IPS-20b (cell line): ENCODE results near the gene OR5AR1.

Experiments
- H3K27ac ChIP-seq: one replicate; pipeline ENCODE4 v1.5.1; 2013; ENCODE audit warnings: low read length
- H3K27me3 ChIP-seq: 2 replicates; pipeline ENCODE4 v1.6.1; 2013; ENCODE audit warnings: mild to moderate bottlenecking, low read length, inconsistent platforms; ENCODE audit not compliant: insufficient read depth
- H3K36me3 ChIP-seq: 2 replicates; pipeline ENCODE4 v1.6.1; 2013; ENCODE audit warnings: low read depth, mild to moderate bottlenecking, inconsistent platforms, low read length, moderate library complexity; ENCODE audit not compliant: insufficient read depth
- H3K4me1 ChIP-seq: 2 replicates; pipeline ENCODE4 v1.6.1; 2013; ENCODE audit warnings: mild to moderate bottlenecking, control low read depth, inconsistent platforms, low read length, moderate library complexity; ENCODE audit not compliant: insufficient read depth
- H3K4me3 ChIP-seq: 2 replicates; pipeline ENCODE4 v1.5.1; 2013; ENCODE audit warnings: mild to moderate bottlenecking, low read length, inconsistent platforms
- H3K9ac ChIP-seq: 2 replicates; pipeline ENCODE4 v1.6.1; 2013; ENCODE audit warnings: low read depth, mild to moderate bottlenecking, inconsistent platforms, low read length, moderate library complexity
- H3K9me3 ChIP-seq: 2 replicates; pipeline ENCODE4 v1.6.1; 2013; ENCODE audit warnings: mild to moderate bottlenecking, low read depth, low read length, inconsistent platforms; ENCODE audit not compliant: insufficient read depth

Gene OR5AR1

DNA sequence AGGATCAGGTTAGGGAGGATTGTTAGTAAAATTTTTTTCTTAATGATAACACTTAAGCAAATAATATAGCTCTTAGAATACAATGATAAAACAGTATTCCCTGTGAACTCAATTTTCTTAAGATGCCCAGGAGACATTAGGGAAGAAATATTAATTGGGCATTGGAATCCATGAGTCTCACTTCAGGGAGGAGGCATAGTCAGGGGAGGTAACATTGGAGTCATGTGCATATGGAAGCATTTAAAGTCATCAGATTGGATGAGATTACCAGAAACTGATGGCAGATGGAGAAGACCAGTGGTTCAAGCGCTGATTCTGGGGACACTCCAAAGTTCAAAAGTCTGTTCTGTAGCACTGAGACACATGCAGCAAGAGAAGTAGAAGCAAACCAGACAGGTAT lies 35.3 kb downstream of the OR5AR1 start, which contains the start of gene OR9G1:
Gene OR9G1, plus strand, starts transcription at position 301 of the 400 bp plus-strand sequence. CDS start 1,293 bp downstream, outside the sequence.
- no peak within 1 kb of the TSS for H3K9ac ChIP-seq
- no peak within 1 kb of the TSS for H3K4me3 ChIP-seq
- no peaks in the 10 kb centered on the region for H3K27me3 ChIP-seq
- no peak within 1 kb of the TSS for H3K27ac ChIP-seq
- no peaks in the 10 kb centered on the region for H3K9me3 ChIP-seq
- H3K36me3 ChIP-seq, result no peaks in the 10 kb centered on the region
- H3K4me1 ChIP-seq, result no peaks in the 10 kb centered on the region

DNA sequence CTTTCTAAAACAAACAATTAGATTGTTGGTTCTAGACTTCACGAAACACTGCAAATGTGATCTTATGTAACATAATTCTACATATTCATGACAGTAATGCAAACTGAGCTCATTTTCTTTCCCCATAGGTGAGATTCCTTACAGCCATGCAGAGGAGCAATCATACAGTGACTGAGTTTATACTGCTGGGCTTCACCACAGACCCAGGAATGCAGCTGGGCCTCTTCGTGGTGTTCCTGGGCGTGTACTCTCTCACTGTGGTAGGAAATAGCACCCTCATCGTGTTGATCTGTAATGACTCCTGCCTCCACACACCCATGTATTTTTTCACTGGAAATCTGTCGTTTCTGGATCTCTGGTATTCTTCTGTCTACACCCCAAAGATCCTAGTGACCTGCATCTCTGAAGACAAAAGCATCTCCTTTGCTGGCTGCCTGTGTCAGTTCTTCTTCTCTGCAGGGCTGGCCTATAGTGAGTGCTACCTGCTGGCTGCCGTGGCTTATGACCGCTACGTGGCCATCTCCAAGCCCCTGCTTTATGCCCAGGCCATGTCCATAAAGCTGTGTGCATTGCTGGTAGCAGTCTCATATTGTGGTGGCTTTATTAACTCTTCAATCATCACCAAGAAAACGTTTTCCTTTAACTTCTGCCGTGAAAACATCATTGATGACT lies 36.9 kb downstream of the OR5AR1 start:
- Histone ChIP-seq H3K4me1 (no peaks in the 10 kb centered on the region), H3K4me3 (no peak overlapping the region), H3K9me3 (no peaks in the 10 kb centered on the region), H3K36me3 (no peaks in the 10 kb centered on the region), H3K9ac (no peak overlapping the region), H3K27ac (no peak overlapping the region), H3K27me3 (no peaks in the 10 kb centered on the region)

DNA sequence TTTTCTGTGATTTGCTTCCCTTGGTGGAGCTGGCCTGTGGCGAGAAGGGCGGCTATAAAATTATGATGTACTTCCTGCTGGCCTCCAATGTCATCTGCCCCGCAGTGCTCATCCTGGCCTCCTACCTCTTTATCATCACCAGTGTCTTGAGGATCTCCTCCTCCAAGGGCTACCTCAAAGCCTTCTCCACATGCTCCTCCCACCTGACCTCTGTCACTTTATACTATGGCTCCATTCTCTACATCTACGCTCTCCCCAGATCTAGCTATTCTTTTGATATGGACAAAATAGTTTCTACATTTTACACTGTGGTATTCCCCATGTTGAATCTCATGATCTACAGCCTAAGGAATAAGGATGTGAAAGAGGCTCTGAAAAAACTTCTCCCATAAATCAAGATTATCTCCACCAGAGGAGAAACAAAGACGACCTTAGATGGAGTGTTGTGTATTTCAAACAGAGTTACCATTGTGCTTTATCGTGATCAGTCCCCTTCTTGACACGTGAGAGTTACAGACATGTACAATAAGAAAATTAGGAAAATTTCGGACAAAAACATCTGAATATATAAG lies 37.5 kb downstream of the OR5AR1 start:
- Histone ChIP-seq H3K4me1 (no peaks in the 10 kb centered on the region), H3K27ac (no peak overlapping the region)

DNA sequence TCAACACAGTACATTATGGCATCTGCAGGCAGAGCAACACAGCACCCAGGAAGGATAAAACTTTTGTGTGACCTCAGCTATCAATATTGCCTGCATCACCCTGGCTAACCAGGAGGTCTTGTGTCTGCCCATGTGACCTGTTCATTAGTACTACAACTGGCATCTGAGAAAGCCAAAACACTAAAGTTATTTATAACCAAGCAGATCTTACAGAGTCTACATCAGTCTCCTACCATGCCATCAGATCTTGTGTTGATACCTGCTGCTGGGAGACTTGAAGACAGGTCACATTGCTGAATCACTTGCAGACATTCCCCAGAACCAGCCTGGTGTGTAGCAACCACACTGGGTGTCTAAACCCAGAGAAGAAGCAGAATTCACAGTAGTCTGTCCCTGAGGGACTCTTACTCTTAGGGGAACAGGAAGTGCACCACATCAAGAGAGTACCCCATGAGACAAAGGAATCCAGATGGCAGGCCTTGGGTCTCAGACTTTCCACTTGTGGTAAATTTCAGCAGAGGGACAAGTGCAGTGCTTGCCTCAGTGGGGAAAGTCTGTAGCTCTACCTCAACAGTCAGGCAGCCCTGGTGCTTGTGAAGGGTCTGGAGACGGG lies 42.4 kb downstream of the OR5AR1 start:
- Histone ChIP-seq H3K9ac (no peak overlapping the region), H3K27ac (no peak overlapping the region), H3K27me3 (no peaks in the 10 kb centered on the region), H3K36me3 (no peaks in the 10 kb centered on the region), H3K4me3 (no peak overlapping the region), H3K9me3 (no peaks in the 10 kb centered on the region; the same call in 1 of the 2 replicates), H3K4me1 (no peaks in the 10 kb centered on the region)

More for the DNA sequence above, 37.5 kb downstream of the OR5AR1 start:
- Histone ChIP-seq H3K9me3 (no peaks in the 10 kb centered on the region), H3K36me3 (no peaks in the 10 kb centered on the region), H3K27me3 (no peaks in the 10 kb centered on the region), H3K4me3 (no peak overlapping the region), H3K9ac (no peak overlapping the region)

DNA sequence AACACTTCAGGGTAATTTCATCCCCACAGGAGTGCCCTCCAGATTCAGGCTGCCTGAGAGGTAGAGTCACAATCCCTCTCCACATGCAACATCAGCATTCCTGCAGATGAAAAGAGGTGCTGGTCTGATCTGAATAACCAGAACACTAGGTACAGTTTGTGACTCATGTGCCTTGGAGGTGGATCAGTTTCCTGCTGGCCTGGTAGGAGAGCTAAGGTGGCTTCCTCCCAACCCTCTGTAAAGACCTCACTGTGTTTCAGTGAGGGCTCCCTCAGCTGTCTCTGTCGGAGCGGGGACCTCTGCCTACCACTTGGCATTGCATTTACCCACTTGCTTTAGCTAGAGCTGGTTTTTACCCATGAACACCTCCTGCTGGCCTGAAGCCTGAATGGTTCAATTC lies 43.0 kb downstream of the OR5AR1 start:
- no peak overlapping the region for H3K4me3 ChIP-seq
- no peaks in the 10 kb centered on the region for H3K4me1 ChIP-seq
- H3K27me3 ChIP-seq, result no peaks in the 10 kb centered on the region
- no peaks in the 10 kb centered on the region; the same call in 1 of the 2 replicates for H3K9me3 ChIP-seq
- no peak overlapping the region for H3K27ac ChIP-seq
- no peak overlapping the region for H3K9ac ChIP-seq
- no peaks in the 10 kb centered on the region for H3K36me3 ChIP-seq

DNA sequence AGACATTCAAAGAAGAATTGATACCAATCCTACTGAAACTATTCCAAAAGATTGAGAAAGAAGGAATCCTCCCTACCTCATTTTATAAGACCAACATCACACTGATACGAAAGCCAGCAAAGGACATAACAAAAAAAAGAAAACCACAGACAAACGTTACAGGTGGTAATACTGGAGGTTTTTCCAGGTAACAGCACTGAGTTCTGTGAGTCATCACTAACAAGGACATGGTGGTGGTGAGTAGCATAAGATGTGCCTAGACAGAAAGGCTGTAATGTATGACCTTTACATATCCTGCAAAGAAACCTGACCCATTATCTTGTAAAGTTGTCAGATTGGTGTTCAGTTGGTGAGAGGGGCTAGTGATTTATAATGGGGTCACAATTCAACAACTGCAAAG lies 50.7 kb downstream of the OR5AR1 start:
- H3K4me3 ChIP-seq, result no peak overlapping the region
- H3K36me3 ChIP-seq, result no peaks in the 10 kb centered on the region
- H3K9ac ChIP-seq, result no peak overlapping the region
- no peaks in the 10 kb centered on the region for H3K9me3 ChIP-seq
- H3K27ac ChIP-seq, result no peak overlapping the region
- no peaks in the 10 kb centered on the region for H3K27me3 ChIP-seq
- no peaks in the 10 kb centered on the region for H3K4me1 ChIP-seq
